Activated CD8-positive, alpha-beta memory T cell treated with anti-CD3 and anti-CD28 coated beads, Interleukin-2, amount 50 U/mL, for 4 hours (primary cell): ENCODE data around the gene FBF1.
A peak's percentile ranks its signal among the peaks of the same experiment; 100 is the strongest.
"Not testable (repeated sequence)": the region's sequence is repeated elsewhere in the genome, so short reads cannot be mapped to it uniquely, and the experiment has no call there.

Experiments
- DNase-seq: peaks from one replicate; pipeline ENCODE4 v3.0.0-alpha.2; 2020

The FBF1 gene

DNA sequence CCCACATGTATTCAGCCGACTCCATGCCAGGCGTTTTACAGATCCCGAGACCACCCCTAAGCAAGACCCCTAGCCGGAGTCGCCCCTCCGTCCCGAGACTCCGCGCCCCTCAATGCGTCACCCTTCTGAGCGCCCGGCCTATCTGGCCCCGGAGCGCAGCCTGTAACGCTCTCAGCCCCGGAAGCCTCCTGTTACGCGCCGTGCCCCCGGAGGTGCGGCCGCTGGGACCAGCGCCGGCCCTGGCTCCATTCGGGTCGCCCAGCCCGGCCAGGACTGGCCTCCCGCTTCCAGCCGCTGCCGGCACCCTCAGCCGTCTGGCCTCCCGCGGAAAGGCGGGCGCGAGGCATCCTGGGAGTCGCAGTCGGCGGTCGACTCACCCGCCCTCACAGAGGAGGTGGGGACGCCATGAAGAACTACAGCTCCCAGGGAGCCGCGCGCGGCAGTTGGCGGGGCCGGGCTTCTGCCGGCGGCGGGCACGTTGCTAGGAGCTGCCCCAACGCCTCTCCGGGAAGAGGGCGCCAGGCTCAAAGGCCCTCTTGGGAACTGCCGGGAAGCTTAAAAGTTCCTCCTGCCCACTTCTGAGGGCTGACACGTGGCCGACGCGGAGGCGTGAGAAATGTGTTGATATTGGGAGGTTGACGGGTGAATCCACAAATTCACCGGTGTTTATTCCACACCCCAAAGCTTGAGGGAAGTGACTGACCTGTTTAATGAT, at the start of gene FBF1:
Gene FBF1 (minus strand): TSS at position 316 of the 715 bp plus-strand sequence. CDS start 2,893 bp downstream, outside the sequence.
- DNase-seq = peak; percentile 88

- no peak for DNase-seq
Measured at GRCh38 chr17:75987041-75987440, 46.2 kb upstream of the FBF1 start.

DNA sequence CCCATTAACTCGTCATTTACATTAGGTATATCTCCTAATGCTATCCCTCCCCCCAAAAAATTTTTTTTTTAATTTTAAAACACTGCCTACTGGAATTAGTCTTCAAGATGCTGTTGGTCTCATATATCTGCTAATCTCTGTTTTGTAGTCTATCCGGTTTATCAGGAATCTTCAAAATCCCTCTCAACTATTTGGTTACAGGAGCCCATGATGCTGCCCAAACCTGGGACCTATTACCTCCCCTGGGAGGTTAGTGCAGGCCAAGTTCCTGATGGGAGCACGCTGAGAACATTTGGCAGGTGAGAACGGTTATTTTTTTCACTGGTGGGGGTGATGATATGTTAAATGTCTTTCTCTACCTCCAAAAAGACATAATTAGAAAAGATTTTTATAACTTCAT, 45.1 kb upstream of the FBF1 start:
- DNase-seq = no peak

DNA sequence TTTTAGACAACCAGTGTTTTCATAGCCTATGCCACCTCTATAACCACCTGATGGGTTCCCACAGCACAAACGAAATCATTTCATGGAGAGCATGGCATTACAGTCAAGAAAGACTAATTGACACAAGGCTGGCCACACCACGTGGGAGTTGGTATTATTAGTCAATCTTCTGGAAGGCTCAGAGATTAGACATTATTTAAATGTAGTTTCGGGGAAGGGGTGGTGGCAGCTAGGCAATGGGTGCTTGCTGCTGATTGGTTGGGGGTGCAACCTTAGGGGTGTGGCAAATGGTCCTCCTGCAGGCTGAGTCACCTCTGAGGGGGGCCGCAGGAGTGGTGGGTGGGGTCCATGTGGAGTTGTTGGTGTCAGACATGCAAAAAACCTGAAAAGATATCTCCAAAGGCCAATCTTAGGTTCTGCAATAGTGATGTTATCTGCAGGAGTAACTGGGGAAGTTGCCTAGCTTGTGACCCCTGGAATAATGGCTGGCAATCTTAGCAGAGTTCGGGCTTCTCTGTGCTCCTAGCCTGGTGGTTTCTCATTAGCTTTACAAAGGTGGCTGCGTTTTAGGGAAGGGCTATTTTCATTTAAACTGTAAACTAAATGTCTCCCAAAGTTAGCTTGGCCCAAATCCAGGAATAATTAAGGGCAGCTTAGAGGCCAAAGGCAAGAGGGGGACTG, 42.8 kb upstream of the FBF1 start:
- DNase-seq = no peak

GRCh38 chr17:75981019-75981615, 40.3 kb upstream of the FBF1 start:
- no peak for DNase-seq

- no peak for DNase-seq
Measured at GRCh38 chr17:75980188-75981018, 39.6 kb upstream of the FBF1 start.

DNA sequence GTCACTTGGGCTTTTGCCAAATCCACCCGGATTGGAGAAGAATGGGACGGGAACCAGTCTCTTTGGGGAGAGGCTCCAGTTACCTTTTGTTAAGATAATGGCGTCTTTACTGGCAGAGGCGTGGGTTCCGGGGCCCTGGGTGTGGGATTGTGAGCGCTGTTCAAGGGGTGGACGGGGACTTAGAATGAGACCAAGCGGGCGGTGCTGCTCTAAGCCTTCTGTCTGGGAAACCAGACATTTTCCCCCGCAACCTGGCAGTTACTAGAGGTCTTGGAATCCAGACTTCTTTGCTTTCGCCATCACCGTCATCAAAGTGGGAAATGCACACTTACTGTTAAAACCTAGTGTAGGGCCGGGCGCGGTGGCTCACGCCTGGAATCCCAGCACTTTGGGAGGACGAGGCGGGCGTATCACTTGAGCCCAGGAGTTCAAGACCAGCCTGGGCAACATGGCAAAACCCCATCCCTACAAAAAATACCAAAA, 38.9 kb upstream of the FBF1 start:
- no peak for DNase-seq

- DNase-seq = peak; percentile 95
Measured at GRCh38 chr17:75978938-75979704, 38.3 kb upstream of the FBF1 start, which contains the start of the genes ACOX1 and TEN1. Gene ACOX1 (minus strand): TSS chr17:75979166. CDS start chr17:75979073, 93 bp downstream. Gene TEN1 (plus strand): TSS chr17:75979240. CDS start chr17:75986193, 6,953 bp downstream.

GRCh38 chr17:75976175-75976848, 35.5 kb upstream of the FBF1 start:
- DNase-seq = no peak

DNA sequence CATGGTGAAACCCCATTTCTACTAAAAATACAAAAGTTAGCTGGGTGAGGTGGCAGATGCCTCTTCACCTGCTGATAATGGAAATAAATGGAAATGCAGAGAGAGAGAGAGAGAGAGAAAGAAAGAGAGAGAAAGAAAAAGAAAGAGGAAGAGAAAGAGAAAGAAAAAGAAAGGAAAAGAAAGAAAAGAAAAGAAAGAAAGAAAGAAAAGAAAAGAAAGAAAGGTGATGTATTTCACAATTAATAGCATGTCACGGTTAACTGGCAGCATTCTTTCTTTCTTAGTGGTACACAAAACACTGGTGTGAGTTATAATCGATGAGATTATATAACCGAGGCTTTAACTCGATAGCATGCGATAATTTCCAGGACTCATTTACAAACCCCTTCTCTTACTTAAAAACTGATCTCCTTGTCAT, 34.9 kb upstream of the FBF1 start:
- DNase-seq = no peak

- DNase-seq = not testable (repeated sequence)
Measured at GRCh38 chr17:75975187-75975586, 34.3 kb upstream of the FBF1 start.

DNA sequence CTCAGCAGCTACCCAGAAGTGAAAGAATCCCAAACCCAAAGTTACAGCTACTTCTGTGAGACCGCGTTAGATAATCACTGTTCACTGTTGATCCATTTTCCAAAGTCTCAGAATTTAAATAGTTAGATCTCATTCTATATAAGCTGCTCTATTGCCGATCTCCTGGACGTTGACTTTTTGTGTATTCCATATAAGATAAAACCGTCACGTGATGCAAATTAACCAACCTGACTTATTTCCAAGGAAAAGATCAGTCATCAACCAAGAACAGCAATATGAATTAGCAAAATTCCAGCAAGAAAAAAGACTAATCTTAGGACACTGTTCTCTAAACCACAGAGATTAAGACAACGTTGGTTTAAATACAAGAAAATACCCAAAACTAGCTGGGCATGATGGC, 29.8 kb upstream of the FBF1 start:
- DNase-seq = no peak

DNA sequence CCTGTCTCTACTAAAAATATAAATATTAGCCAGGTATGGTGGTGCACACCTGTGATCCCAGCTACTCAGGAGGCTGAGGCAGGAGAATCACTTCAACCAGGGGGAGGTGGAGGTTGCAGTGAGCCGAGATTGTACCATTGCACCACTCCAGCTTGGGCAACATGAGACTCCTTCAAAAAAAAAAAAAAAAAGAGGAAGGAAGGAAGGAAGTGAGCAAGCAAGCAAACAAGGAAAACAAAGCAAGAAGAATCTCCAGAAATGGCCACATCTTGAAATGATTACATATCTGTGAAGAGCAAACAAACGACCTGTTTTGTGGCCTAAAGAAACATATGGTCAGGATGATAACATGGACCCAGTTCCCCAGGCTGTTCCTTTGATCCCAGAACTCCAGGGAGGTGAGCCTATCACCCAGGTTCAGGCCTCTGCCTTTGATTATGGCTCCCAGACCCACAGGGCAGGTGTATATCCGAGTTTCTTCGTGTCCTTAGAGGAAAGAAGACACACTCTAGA, 29.2 kb upstream of the FBF1 start:
- no peak for DNase-seq

DNA sequence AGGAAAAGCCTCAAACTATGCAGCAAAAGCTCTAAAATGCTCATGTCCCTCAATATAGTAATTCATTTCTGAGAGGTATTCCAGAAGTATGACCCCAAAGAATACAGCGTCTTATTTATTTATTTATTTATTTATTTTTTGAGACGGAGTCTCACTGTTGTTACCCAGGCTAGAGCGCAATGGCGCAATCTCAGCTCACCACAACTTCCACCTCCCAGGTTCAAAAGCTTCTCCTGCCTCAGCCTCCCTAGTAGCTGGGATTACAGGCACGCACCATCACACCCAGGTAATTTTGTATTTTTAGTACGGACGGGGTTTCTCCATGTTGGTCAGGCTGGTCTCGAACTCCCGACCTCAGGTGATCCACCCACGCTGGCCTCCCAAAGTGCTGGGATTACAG, 28.2 kb upstream of the FBF1 start:
- not testable (repeated sequence) for DNase-seq

- DNase-seq = no peak
Measured at GRCh38 chr17:75965468-75965867, 24.6 kb upstream of the FBF1 start.

DNA sequence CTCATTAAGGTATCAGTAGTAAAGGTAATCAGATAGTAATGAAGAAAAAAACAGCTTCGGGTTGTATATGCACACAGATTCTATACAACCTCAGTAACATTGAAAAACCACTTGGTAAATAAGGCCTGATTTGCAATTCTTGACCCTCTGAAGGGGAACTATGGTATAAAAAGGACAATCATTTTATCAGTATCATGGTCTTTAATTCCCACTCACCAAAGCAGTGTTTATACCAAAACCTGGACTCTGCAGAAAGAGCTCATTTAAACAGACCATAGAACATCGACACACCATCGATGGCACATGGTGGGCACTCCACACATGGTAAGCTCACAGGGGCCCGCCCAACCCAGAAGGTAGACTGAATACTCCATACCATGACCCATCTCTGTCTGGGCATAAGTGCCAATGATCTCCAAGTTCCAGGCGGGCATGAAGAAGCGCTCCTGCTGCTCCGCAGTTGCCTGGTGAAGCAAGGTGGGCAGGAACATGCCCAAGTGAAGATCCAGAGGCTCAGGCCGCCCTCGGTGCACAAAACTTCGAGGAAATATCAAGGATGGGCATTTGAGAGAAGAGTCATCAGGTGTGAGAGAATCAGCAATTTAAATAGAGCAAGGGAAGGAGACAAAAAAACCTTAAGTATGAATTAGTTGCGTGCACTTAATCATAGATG, 19.1 kb upstream of the FBF1 start:
- DNase-seq = no peak

DNA sequence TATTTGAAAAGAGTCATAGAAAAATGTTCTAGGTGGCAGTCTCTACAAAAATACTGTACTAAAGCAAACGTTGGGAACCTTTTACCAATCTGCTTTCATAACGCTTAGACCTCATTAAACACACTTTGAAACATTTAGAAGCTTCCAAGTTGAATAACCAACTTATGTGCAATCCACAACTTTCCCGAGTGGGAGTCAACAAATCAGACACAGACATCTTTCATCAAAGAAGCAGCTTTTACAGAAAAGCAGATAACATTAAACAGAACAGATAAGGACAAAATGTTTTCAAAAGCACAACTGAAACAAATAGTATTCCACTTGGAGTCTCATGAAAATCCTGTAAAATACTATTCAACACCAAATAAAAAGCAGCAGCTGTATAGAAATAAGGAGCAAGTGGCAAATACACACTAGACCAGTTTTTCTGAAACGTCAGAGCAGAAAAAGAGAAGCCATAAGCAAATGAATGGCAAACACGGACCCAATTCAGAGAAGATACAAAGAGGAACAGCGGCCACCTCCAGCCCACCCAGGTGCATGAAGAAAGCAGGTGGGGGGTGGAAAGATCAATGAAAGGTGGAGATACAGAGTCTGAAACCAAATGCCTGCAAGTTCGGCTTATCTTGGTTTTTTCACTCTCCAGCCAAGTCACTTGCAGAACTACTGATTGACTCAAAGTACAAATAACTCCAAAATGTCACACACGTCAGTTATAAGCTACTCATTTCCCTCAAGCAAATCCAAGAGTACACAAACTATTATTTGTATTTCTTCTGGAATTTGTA, 18.4 kb upstream of the FBF1 start:
- DNase-seq = no peak

DNA sequence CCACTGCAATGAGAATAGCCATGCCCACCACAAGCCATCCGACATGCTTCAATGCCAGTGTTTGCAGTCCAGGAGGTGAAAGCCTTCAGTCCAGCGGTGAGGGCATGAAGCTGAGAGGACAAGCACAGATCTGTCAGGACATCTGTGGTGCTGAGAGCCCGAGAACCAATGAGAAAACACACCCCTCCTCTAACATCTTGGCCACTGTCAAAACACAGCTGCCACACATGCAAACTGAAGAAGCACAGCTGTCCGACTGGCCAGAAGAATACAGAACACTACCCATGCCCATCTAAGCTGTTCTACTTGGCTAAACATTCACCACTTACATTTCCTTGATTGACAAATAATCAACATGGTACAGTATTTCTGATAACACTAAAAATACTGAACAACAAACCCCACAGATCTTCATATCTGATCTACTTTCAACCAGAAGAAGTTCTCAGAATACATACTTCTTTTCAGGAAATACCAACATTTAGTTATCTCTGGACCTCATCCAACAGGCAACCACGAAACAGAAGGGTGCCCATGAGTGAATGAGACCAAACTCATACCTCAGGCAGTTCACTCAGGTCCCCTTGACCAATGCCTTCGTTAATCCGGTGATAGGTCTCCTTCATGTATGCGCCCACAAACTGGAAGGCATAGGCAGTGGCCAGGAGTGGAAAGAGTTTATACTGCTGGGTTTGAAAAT, 10.2 kb upstream of the FBF1 start:
- DNase-seq = no peak

DNA sequence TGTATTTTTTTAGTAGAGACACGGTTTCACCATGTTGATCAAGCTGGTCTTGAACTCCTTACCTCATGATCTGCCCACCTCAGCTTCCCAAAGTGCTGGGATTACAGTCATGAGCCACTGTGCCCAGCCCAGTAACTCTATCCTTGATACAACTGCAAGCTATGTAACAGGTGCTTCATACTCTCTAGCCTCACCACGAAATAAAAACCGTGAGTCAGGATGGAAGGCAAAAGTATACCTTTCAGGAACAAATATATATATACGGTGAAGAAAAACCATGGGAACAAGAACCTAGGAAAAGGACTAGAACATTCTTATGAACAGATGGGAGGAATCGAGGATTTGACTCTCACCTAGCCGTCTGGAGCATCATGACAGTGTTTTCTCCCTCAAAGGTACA, 9.6 kb upstream of the FBF1 start:
- no peak for DNase-seq
